ENCODE results near the gene KLF7.

DNA sequence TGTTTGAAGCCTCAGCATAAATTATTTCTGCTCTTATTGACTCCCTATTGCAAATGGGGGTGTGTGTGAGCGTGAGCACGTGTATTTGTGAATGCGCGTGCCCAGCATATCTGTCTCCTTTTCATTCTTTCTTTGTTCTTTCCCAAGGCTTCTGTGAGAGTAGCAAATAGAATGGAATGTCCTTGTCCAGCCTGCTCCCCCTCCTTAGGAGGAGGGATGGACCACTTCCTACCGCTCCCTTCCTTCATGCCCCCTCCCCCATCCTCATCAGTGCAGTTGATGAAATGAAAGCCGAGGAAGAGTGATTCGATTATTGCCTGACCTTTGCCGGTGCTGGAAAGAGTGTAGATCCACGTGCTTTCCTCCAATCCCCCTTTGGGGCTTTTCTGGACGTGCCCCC lies 124.5 kb downstream of the KLF7 start:
- no peak for TF ChIP-seq EZH2 (IDR thresholded peaks at IDR 0.05; ENCODE audit: borderline replicate concordance, low read depth, low read length, severe bottlenecking)
- TF ChIP-seq, protein P1, sequence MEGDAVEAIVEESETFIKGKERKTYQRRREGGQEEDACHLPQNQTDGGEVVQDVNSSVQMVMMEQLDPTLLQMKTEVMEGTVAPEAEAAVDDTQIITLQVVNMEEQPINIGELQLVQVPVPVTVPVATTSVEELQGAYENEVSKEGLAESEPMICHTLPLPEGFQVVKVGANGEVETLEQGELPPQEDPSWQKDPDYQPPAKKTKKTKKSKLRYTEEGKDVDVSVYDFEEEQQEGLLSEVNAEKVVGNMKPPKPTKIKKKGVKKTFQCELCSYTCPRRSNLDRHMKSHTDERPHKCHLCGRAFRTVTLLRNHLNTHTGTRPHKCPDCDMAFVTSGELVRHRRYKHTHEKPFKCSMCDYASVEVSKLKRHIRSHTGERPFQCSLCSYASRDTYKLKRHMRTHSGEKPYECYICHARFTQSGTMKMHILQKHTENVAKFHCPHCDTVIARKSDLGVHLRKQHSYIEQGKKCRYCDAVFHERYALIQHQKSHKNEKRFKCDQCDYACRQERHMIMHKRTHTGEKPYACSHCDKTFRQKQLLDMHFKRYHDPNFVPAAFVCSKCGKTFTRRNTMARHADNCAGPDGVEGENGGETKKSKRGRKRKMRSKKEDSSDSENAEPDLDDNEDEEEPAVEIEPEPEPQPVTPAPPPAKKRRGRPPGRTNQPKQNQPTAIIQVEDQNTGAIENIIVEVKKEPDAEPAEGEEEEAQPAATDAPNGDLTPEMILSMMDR (IDR thresholded peaks at IDR 0.05; ENCODE audit: borderline replicate concordance, extremely low read depth, low read length, poor library complexity, severe bottlenecking) = no peak

All from DND-41 (cell line).